Heart right ventricle (tissue), 16 donors: ENCODE data around the gene HOXA10. TPM values are rescaled to one million over a fixed set of nuclear protein-coding genes. Genes with fewer than 3 reads are reported as not detected.

Experiments used
- ATAC-seq, 8 donors: fragments of 200-7000 bp; cut with Tn5 transposase; one replicate each; pipeline ENCODE4 v1.9.1; 2020; ENCODE audit warnings: mild to moderate bottlenecking in 8 of 8, moderate library complexity in 8 of 8, moderate number of reproducible peaks in 1 of 8
- DNase-seq, 2 donors: peaks; one replicate each; pipeline ENCODE4 v3.0.0-alpha.2; 2020
- H3K27ac ChIP-seq, 10 donors: fragments of 200-600 bp; sonication (generic) in 2 of 10; one replicate each; pipeline versions ENCODE4 v1.5.0 to v1.8.0; 2020 to 2022; ENCODE audit warnings: mild to moderate bottlenecking in 3 of 10
- H3K27me3 ChIP-seq, 7 donors: fragments of 200-600 bp; one replicate each; pipeline ENCODE4 v1.8.0; 2021 to 2022; ENCODE audit warnings: mild to moderate bottlenecking in 2 of 7
- H3K36me3 ChIP-seq, 9 donors: fragments of 200-600 bp; sonication (generic) in 1 of 9; one replicate each; pipeline versions ENCODE4 v1.5.0 to v1.8.0; 2020 to 2022; ENCODE audit warnings: mild to moderate bottlenecking in 2 of 9
- H3K4me1 ChIP-seq, 9 donors: fragments of 200-600 bp; sonication (generic) in 1 of 9; one replicate each; pipeline versions ENCODE4 v1.5.0 to v1.8.0; 2020 to 2022; ENCODE audit warnings: mild to moderate bottlenecking in 4 of 9
- H3K4me3 ChIP-seq, 10 donors: fragments of 200-600 bp; sonication (generic) in 2 of 10; one replicate each; pipeline versions ENCODE4 v1.5.0 to v1.8.0; 2020 to 2022; ENCODE audit warnings: mild to moderate bottlenecking in 7 of 10, moderate library complexity in 2 of 10
- H3K9me3 ChIP-seq, 11 donors: fragments of 200-600 bp in 10 of 11; sonication (generic) in 2 of 11; one replicate each; pipeline versions ENCODE4 v1.5.0 to v1.8.0; 2013 to 2022; ENCODE audit warnings: mild to moderate bottlenecking in 2 of 11, control low read depth in 1 of 11, moderate library complexity in 1 of 11
- WGBS, 2 donors: extraction: QIAGEN DNeasy Blood & Tissue Kit; methylation state at CpG; one replicate each; pipeline ENCODE4 v1.1.7; 2013; ENCODE audit warnings: inconsistent platforms in 1 of 2; 5-methylcytosine and 5-hydroxymethylcytosine counted together
- intact Hi-C, 10 donors: fragments of 100-400 bp; cut with DNase I; formaldehyde crosslinking; loops; one replicate each; pipeline versions ENCODE4 v1.11.1 to v1.14.2; 2022
- polyA plus RNA-seq, 2 donors: library from polyadenylated mRNA; stranded (reverse); fragments of 200-250 nt; gene quantifications; one replicate each; pipeline ENCODE4 v1.2.3, GENCODE V29; 2013
- total RNA-seq, 10 donors: library from RNA; stranded (reverse); fragmentation: NEBNext Ultra II Directional in 3 of 10; extraction: Animal tissue kit (Norgen Biotek cat#: 25700) in 3 of 10; gene quantifications; one replicate each; pipeline versions ENCODE4 v1.2.1 to v1.2.4, GENCODE V29; 2021 to 2023
- TF ChIP-seq, protein P1 (sequence below), 9 donors: fragments of 200-600 bp; sonication (generic) in 2 of 9; IDR thresholded peaks; one replicate each; pipeline versions ENCODE4 v1.5.0 to v1.8.0; 2021 to 2022; ENCODE audit warnings: antibody characterized with exemption in 9 of 9, mild to moderate bottlenecking in 5 of 9, moderate library complexity in 1 of 9
- donor health status: Arrhythmogenic right ventricular cardiomyopathy.
- donor health status: ischemic (EF 13 %, LVEDD 7.1; RV severe dilation, severe dysfunction).
- donor health status: healthy with polysubstance abuse.
- donor health status: DM: no; HTN: yes; CAD: no.
- donor health status: DM: no; HTN: no; CAD: no.
- donor health status: ischemic (EF 25% LVEDD 6.9; RV normal size, moderate dysfunction).
- donor health status: ischemic (EF 25% LVEDD 5.7; RV mildly dilated, moderate dysfunction).
- donor health status: healthy.
- donor health status: DM: yes; HTN: yes; CAD: no.
- donor health status: Ischemic cardiomyopathy.
- donor health status: ischemic (EF 35%, LVEDD 5.7; RV mildly dilated, moderate dysfunction).
- donor health status: nonischemic (EF 11% LVEDD 7.7; RV severe dilation, severe dysfunction).
- donor health status: DM: yes; HTN: yes; CAD: no.
- donor health status: PGD.
- donor health status: ischemic (EF 29% LVEDD 5.4; RV normal size, mild dysfunction).
- donor health status: nonischemic (EF 23%, LVEDD 6.1; RV moderate dilation, normal function).

The HOXA10 gene
- total and polyA plus RNA-seq, 12 donors = 0.03 to 0.19 TPM; not detected in 10

DNA sequence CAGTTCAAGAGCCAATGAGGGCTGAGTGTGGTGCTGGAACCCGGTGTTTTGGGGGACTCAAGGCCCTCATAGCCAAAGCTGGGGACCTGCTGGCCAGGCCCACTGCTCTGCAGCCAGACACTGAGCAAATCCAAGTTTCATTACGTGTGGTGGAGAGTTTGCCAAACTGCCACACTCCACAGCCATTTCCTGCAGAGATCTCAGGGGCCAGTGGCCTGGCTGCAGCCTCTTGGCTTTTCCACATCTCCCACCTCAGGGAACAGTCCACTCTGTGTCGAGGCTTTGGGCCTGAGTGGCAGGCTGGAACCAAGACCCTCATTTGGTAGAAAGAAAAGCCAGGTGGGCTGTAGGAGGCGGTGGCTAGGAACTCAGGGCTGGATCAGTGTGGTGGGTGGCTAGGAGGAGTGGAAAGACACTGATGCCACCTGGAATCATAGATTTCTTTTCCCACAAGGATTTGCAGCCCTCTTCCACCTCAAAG is 7.7 kb upstream of the HOXA10 start:
- Histone ChIP-seq H3K27me3 (peaks cover 63 to 100% (median 100%) of the 10 kb centered on the region in 7 donors), H3K36me3 (no peaks in the 10 kb centered on the region), H3K27ac (no peak overlapping the region), H3K4me1 (peaks cover 8 to 42% (median 30%) of the 10 kb centered on the region in 9 donors), H3K9me3 (no peaks in the 10 kb centered on the region), H3K4me3 (no peak overlapping the region)
- intact Hi-C loops = no loop called here
- ATAC-seq (no peak), DNase-seq (no peak)
- 27 to 38% methylated on average over 4 of the region's 4 CpGs for WGBS, 2 donors
- TF ChIP-seq, protein P1, sequence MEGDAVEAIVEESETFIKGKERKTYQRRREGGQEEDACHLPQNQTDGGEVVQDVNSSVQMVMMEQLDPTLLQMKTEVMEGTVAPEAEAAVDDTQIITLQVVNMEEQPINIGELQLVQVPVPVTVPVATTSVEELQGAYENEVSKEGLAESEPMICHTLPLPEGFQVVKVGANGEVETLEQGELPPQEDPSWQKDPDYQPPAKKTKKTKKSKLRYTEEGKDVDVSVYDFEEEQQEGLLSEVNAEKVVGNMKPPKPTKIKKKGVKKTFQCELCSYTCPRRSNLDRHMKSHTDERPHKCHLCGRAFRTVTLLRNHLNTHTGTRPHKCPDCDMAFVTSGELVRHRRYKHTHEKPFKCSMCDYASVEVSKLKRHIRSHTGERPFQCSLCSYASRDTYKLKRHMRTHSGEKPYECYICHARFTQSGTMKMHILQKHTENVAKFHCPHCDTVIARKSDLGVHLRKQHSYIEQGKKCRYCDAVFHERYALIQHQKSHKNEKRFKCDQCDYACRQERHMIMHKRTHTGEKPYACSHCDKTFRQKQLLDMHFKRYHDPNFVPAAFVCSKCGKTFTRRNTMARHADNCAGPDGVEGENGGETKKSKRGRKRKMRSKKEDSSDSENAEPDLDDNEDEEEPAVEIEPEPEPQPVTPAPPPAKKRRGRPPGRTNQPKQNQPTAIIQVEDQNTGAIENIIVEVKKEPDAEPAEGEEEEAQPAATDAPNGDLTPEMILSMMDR (IDR thresholded peaks at IDR 0.05) = no peak

DNA sequence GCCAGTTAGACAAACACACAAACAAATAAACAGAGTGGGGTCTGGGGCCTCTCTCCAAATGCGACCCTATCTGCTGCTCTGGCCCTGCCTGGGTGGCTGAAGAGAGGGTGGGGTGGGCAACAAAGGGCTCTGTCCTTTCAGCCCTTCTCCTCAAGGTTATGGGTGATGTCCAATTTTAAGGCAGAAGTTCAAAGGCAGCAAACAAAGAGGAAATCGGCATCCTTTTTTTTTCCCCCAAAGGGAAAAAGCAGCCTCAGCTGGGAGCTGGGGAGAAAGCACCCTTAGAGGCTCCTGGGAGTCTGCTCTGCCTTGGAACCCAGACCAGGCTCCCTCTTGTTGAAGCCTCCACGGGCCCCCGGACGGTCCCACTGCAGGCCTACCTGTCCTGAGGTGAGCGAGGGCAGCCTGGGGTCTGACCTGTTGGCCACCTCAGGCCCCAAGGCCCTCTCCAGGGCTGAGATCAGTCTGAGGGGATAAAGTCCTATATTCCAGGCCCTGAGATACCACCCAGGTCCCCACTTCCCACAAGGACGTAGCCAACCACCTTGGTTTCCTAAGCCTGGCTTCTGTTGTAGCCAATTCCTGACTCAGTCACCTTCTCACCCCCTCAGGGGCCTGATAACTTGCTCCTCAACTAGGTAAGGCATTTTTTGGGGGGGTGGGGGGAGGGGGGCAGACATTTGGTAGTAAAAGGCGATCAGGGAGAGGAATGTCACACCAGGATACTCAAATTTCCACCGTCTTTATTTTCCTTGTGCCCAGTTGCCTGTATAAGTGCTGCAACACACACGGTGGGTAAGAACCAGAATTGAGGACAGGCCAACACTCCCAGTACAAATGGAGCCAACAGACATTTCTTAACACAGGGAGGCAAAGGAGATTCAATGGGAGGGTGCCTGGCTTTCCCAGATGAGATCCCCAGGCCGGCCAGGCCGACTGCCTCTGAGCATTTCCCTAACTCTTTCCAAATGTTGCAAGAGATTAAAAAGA is 6.6 kb upstream of the HOXA10 start:
- TF ChIP-seq, protein P1 (IDR thresholded peaks at IDR 0.05) = no peak
- no peak overlapping the region for H3K4me3 ChIP-seq
- no peak overlapping the region for H3K27ac ChIP-seq
- DNase-seq (no peak), ATAC-seq (no peak)
- WGBS, 2 donors = 38 to 46% methylated on average over 12 of the region's 12 CpGs
- H3K9me3 ChIP-seq = no peaks in the 10 kb centered on the region
- intact Hi-C loops = no loop called here
- H3K27me3 ChIP-seq = peaks cover 68 to 100% (median 100%) of the 10 kb centered on the region in 7 donors
- no peaks in the 10 kb centered on the region for H3K36me3 ChIP-seq
- peaks cover 8 to 39% (median 30%) of the 10 kb centered on the region in 9 donors for H3K4me1 ChIP-seq

DNA sequence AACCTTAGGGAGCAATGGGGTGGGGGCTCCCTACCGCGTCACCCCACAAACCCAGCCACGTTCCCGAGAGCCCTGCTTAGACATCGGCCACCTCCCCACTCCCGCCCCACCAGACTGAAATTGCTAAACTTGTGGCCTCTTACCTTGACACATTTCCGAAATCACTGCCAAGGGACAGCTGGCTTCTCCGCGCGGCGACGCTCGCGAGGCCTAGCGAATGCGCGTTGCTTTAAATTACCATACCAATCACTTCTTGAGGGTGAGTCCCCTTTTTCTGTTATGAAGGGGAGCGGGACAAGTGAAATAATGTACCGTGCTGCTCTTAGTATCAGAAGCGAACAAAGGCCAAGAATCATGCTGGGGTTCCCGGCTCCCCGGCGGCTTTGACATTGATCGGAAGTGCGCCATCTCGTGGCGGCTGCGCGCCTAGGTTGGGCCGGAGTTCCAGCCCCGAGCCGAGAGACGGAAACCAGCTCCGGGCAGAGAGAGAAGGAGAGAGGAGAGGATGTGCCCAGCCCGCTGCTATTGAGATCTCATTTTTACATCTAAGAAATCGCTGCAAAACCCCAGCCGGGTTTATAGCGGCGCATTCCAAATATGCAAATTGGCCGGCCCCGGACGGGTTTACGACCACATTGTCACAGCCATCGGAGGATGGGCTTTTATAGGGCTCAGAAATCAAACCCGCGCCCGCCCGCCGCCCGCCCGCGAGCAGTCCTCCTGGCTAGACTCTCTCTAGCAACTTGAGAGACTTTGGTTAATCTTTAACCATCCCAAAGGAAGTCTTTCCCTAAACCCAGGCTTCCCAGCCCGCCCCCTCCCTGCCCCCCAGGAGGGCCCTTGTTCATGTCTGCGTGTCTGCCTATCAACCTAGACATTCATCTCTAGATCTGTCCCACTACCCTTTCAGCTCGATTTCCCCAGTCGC is 5.6 kb upstream of the HOXA10 start:
- ATAC-seq (peak in 4 of 8 donors; percentile 61 to 65 (median 63)), DNase-seq (peak in 1 of 2 donors; percentile 55)
- no peak overlapping the region for H3K27ac ChIP-seq
- peaks cover 71 to 100% (median 100%) of the 10 kb centered on the region in 7 donors for H3K27me3 ChIP-seq
- no peaks in the 10 kb centered on the region for H3K9me3 ChIP-seq
- WGBS, 2 donors = 3 to 6% methylated on average over 56 of the region's 56 CpGs
- H3K36me3 ChIP-seq = no peaks in the 10 kb centered on the region
- H3K4me1 ChIP-seq = peaks cover 7 to 32% (median 27%) of the 10 kb centered on the region in 9 donors
- intact Hi-C loops = no loop called here
- H3K4me3 ChIP-seq = peak overlapping the region in 2 of 10 donors; percentile 5 to 8
- TF ChIP-seq, protein P1 (IDR thresholded peaks at IDR 0.05) = peak; percentile 38 to 85 (median 72)

DNA sequence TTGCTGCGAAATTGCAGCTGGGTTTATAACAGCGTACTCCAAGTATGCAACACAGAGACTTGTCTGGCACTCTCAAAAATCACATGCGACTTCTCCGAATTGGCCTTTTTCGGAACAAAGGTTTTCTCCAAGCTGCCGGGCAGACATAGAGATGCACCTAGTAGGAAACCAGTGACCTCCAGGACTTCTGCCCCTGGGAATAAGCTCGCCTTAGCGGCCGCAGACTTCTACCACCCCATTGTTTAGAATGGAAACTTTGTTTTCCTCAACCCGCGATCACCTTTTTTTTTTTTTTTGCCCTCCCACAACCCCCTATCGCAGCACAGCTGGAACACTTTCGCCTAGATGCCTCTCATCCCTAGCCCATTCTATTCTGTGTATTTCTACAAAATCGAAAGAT is 4.9 kb upstream of the HOXA10 start:
- no peak for ATAC-seq
- Histone ChIP-seq H3K27me3 (peaks cover 71 to 100% (median 100%) of the 10 kb centered on the region in 7 donors), H3K4me3 (no peak overlapping the region), H3K4me1 (peaks cover 7 to 36% (median 25%) of the 10 kb centered on the region in 9 donors), H3K36me3 (no peaks in the 10 kb centered on the region), H3K27ac (no peak overlapping the region), H3K9me3 (no peaks in the 10 kb centered on the region)
- TF ChIP-seq, protein P1 (IDR thresholded peaks at IDR 0.05) = no peak
- 23 to 31% methylated on average over 14 of the region's 14 CpGs for WGBS, 2 donors
- no peak for DNase-seq
- intact Hi-C loops = no loop called here
